ENCODE measurements around the gene FRY. TPM values are rescaled to one million over a fixed set of nuclear protein-coding genes. Genes with fewer than 3 reads are reported as not detected.

Gene FRY
- total RNA-seq, 1 experiment from 2014 or later, result 1.3 TPM

GRCh38 chr13:32019612-32020233 lies 11.9 kb upstream of the FRY start:
- Histone ChIP-seq H3K4me1 (ENCODE audit: insufficient read depth, low read length) (no peaks in the 10 kb centered on the region), H3K79me2 (ENCODE audit: low read length) (no peaks in the 10 kb centered on the region), H3K27me3 (ENCODE audit: low read length) (no peaks in the 10 kb centered on the region), H3K4me2 (ENCODE audit: low read length) (no peak overlapping the region), H3K9ac (ENCODE audit: low read length) (no peak overlapping the region), H3K27ac (ENCODE audit: low read length) (no peak overlapping the region), H2AFZ (ENCODE audit: low read length) (no peak overlapping the region), H3F3A (ENCODE audit: low read length, unreplicated experiment) (no peaks in the 10 kb centered on the region), H3K9me3 (ENCODE audit: low read length) (no peaks in the 10 kb centered on the region), H3K36me3 (ENCODE audit: low read depth, low read length) (no peaks in the 10 kb centered on the region), H4K20me1 (ENCODE audit: low read length) (no peaks in the 10 kb centered on the region), H3K4me3 (ENCODE audit: low read length) (no peak overlapping the region), H3K9me2 (replicated peaks; ENCODE audit: low read length) (no peaks in the 10 kb centered on the region)
- DNase-seq (peak; percentile 49), ATAC-seq (0 out of 2 replicates have a peak, but pooled peaks have one; percentile 29)
- TF ChIP-seq EZH2phosphoT487 (IDR thresholded peaks at IDR 0.05; ENCODE audit: borderline replicate concordance, low read length) (no peak), CTCF (conservative IDR thresholded peaks at IDR 0.05; ENCODE audit: low read depth, low read length) (peak; percentile 80)
- BruUV-seq (replicated peaks), result no TSS peak
- intact Hi-C loops (cut with micrococcal nuclease), result no loop called here
- CTCF ChIA-PET, result no interaction called here
- POLR2A ChIA-PET (ENCODE audit: unreplicated experiment), result no interaction called here

GRCh38 chr13:32021785-32022184 lies 9.8 kb upstream of the FRY start:
- intact Hi-C loops (cut with micrococcal nuclease), result no loop called here
- POLR2A ChIA-PET (ENCODE audit: unreplicated experiment), result no interaction called here
- no peak for ATAC-seq

More at GRCh38 chr13:32021785-32022184, 9.8 kb upstream of the FRY start:
- Histone ChIP-seq H3K4me2 (ENCODE audit: low read length) (no peak overlapping the region), H3K27ac (ENCODE audit: low read length) (no peak overlapping the region), H3K27me3 (ENCODE audit: low read length) (no peaks in the 10 kb centered on the region), H3K4me3 (ENCODE audit: low read length) (no peak overlapping the region), H2AFZ (ENCODE audit: low read length) (no peak overlapping the region), H3K9ac (ENCODE audit: low read length) (no peak overlapping the region), H3K9me3 (ENCODE audit: low read length) (no peaks in the 10 kb centered on the region), H3K79me2 (ENCODE audit: low read length) (no peaks in the 10 kb centered on the region), H3K36me3 (ENCODE audit: low read depth, low read length) (no peaks in the 10 kb centered on the region), H4K20me1 (ENCODE audit: low read length) (no peaks in the 10 kb centered on the region), H3K9me2 (replicated peaks; ENCODE audit: low read length) (no peaks in the 10 kb centered on the region), H3K4me1 (ENCODE audit: insufficient read depth, low read length) (no peaks in the 10 kb centered on the region), H3F3A (ENCODE audit: low read length, unreplicated experiment) (no peaks in the 10 kb centered on the region)
- CTCF ChIA-PET, result no interaction called here
- DNase-seq, result no peak
- TF ChIP-seq EZH2 (IDR thresholded peaks at IDR 0.05; ENCODE audit: low read length, unreplicated experiment), result no peak
- no peak for TF ChIP-seq CTCF (conservative IDR thresholded peaks at IDR 0.05; ENCODE audit: low read depth, low read length)
- no peak for TF ChIP-seq EZH2phosphoT487 (IDR thresholded peaks at IDR 0.05; ENCODE audit: borderline replicate concordance, low read length)
- no TSS peak for BruUV-seq (replicated peaks)

Data from PC-3 (cell line).